Natural killer cell (primary cell): ENCODE results near the gene SCN7A. TPM values are rescaled to one million over a fixed set of nuclear protein-coding genes. Genes with fewer than 3 reads are reported as not detected.

Source experiments
- ATAC-seq, 3 donors: fragments of 150-1000 bp in 2 of 3; fragments of 200-7000 bp in 1 of 3; cut with Tn5 transposase; 1 replicate in 1 of 3; 2 replicates in 2 of 3; pipeline ENCODE4 v1.10.0; 2021; ENCODE audit warnings: mild to moderate bottlenecking in 2 of 3, moderate library complexity in 2 of 3
- DNase-seq, 2 donors: peaks; one replicate each; pipeline versions ENCODE4 v3.0.0 to v3.0.0-alpha.2; 2013 to 2021; ENCODE audit warnings: mixed read lengths in 1 of 2
- H3K27ac ChIP-seq: one replicate; pipeline ENCODE4 v1.5.1; 2013; ENCODE audit warnings: mild to moderate bottlenecking, low read length
- H3K27me3 ChIP-seq: one replicate; pipeline ENCODE4 v1.6.1; 2013; ENCODE audit warnings: low read length; ENCODE audit not compliant: control insufficient read depth, insufficient read depth
- H3K36me3 ChIP-seq: one replicate; pipeline ENCODE4 v1.6.1; 2013; ENCODE audit warnings: low read length; ENCODE audit not compliant: control insufficient read depth, insufficient read depth
- H3K4me1 ChIP-seq: one replicate; pipeline ENCODE4 v1.6.1; 2013; ENCODE audit warnings: low read length; ENCODE audit not compliant: control insufficient read depth, insufficient read depth
- H3K4me3 ChIP-seq: one replicate; pipeline ENCODE4 v1.5.1; 2013; ENCODE audit warnings: low read length
- H3K9me3 ChIP-seq: one replicate; pipeline ENCODE4 v1.6.1; 2013; ENCODE audit warnings: low read length; ENCODE audit not compliant: control insufficient read depth, insufficient read depth
- H3K27ac Mint-ChIP-seq, 2 donors: one replicate each; pipeline ENCODE4 v1.8.0; 2022; ENCODE audit warnings: mild to moderate bottlenecking in 2 of 2, mixed read lengths in 2 of 2, moderate library complexity in 1 of 2
- H3K27me3 Mint-ChIP-seq, 2 donors: one replicate each; pipeline ENCODE4 v1.8.0; 2022; ENCODE audit warnings: low read depth in 2 of 2, mixed read lengths in 2 of 2
- H3K36me3 Mint-ChIP-seq: one replicate; pipeline ENCODE4 v1.8.0; 2022; ENCODE audit warnings: mixed read lengths
- H3K4me1 Mint-ChIP-seq, 2 donors: one replicate each; pipeline ENCODE4 v1.8.0; 2022; ENCODE audit warnings: mixed read lengths in 2 of 2
- H3K4me3 Mint-ChIP-seq: one replicate; pipeline ENCODE4 v1.8.0; 2022; ENCODE audit warnings: mild to moderate bottlenecking, moderate library complexity, mixed read lengths
- H3K9me3 Mint-ChIP-seq, 2 donors: one replicate each; pipeline ENCODE4 v1.8.0; 2022; ENCODE audit warnings: mixed read lengths in 2 of 2
- WGBS: methylation state at CpG from one replicate; pipeline ENCODE4 v1.1.7; 2013; ENCODE audit warnings: missing lambda C conversion rate; ENCODE audit not compliant: insufficient coverage; 5-methylcytosine and 5-hydroxymethylcytosine counted together
- intact Hi-C: fragments of 100-400 bp; cut with micrococcal nuclease; formaldehyde crosslinking; loops from one replicate; pipeline ENCODE4 v1.14.2; 2022
- total RNA-seq, 4 donors: library from RNA; stranded (reverse); fragments of 120-200 nt in 1 of 4; gene quantifications; one replicate each; pipeline versions ENCODE4 v1.2.3 to v1.2.4, GENCODE V29; 2013 to 2022
- TF ChIP-seq, protein P1 (sequence below): fragments of 200-600 bp; IDR thresholded peaks from one replicate; pipeline ENCODE4 v1.8.0; 2022; ENCODE audit warnings: antibody characterized with exemption

The SCN7A gene
- total RNA-seq, 3 donors from 2014 or later (not counting 1 experiment from before 2014, with no cell fraction given): not detected

DNA sequence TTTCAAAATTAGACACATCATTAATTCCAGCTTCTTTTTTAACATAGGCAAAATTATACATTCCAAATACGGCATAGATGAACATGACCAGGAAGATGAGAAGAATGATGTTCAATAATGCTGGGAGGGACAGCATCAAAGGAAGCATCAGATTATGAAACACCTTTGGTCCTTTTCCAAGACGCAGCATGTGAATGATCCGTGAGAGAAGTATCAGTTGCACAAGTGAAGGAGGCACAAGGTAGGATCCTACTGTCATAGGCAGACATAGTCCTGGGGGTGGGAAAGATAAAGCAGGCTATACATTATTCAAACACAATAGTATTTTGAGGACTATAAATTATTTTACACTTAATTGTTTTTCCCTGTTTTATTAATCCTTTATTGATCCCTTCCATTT lies 87.7 kb downstream of the SCN7A start:
- Histone ChIP-seq H3K9me3 (no peaks in the 10 kb centered on the region), H3K27ac (no peak overlapping the region), H3K4me3 (no peak overlapping the region), H3K4me1 (no peaks in the 10 kb centered on the region), H3K36me3 (no peaks in the 10 kb centered on the region), H3K27me3 (no peaks in the 10 kb centered on the region)
- ATAC-seq (no peak), DNase-seq (no peak)
- Mint-ChIP-seq H3K9me3 (peaks cover 3 to 12% of the 10 kb centered on the region in 2 donors), H3K27me3 (no peaks in the 10 kb centered on the region), H3K4me3 (no peak overlapping the region), H3K36me3 (no peaks in the 10 kb centered on the region), H3K27ac (no peak overlapping the region), H3K4me1 (no peaks in the 10 kb centered on the region)
- 88% methylated on average over 3 of the region's 3 CpGs for WGBS
- TF ChIP-seq, protein P1, sequence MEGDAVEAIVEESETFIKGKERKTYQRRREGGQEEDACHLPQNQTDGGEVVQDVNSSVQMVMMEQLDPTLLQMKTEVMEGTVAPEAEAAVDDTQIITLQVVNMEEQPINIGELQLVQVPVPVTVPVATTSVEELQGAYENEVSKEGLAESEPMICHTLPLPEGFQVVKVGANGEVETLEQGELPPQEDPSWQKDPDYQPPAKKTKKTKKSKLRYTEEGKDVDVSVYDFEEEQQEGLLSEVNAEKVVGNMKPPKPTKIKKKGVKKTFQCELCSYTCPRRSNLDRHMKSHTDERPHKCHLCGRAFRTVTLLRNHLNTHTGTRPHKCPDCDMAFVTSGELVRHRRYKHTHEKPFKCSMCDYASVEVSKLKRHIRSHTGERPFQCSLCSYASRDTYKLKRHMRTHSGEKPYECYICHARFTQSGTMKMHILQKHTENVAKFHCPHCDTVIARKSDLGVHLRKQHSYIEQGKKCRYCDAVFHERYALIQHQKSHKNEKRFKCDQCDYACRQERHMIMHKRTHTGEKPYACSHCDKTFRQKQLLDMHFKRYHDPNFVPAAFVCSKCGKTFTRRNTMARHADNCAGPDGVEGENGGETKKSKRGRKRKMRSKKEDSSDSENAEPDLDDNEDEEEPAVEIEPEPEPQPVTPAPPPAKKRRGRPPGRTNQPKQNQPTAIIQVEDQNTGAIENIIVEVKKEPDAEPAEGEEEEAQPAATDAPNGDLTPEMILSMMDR: no peak
- intact Hi-C loops: no loop called here

DNA sequence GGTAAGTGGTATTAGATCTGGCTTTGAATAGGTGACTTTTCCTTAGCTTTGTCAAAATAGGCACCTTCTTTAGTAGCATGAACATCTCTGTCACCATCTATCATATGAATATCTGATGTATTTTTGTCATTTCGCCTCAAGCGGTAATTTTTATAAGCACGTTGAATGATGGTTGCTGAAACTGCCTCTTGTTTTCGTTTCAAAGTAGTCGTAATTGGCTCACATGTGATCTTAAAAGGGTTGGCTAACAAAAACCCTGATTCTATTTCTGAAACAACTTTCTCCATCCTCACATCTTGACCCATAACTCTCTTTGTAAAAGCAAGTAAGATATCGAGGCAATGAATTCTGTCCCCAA lies 88.5 kb downstream of the SCN7A start:
- no peak for ATAC-seq
- Mint-ChIP-seq H3K27me3 (no peaks in the 10 kb centered on the region), H3K4me1 (no peaks in the 10 kb centered on the region), H3K36me3 (no peaks in the 10 kb centered on the region), H3K9me3 (peaks cover 3 to 12% of the 10 kb centered on the region in 2 donors), H3K4me3 (no peak overlapping the region), H3K27ac (no peak overlapping the region)
- no peaks in the 10 kb centered on the region for H3K9me3 ChIP-seq
- WGBS: 96% methylated on average over 6 of the region's 6 CpGs
- no peak for DNase-seq
- H3K36me3 ChIP-seq: no peaks in the 10 kb centered on the region
- no peak overlapping the region for H3K27ac ChIP-seq
- intact Hi-C loops: no loop called here
- TF ChIP-seq, protein P1: no peak
- no peaks in the 10 kb centered on the region for H3K27me3 ChIP-seq
- no peak overlapping the region for H3K4me3 ChIP-seq
- H3K4me1 ChIP-seq: no peaks in the 10 kb centered on the region

DNA sequence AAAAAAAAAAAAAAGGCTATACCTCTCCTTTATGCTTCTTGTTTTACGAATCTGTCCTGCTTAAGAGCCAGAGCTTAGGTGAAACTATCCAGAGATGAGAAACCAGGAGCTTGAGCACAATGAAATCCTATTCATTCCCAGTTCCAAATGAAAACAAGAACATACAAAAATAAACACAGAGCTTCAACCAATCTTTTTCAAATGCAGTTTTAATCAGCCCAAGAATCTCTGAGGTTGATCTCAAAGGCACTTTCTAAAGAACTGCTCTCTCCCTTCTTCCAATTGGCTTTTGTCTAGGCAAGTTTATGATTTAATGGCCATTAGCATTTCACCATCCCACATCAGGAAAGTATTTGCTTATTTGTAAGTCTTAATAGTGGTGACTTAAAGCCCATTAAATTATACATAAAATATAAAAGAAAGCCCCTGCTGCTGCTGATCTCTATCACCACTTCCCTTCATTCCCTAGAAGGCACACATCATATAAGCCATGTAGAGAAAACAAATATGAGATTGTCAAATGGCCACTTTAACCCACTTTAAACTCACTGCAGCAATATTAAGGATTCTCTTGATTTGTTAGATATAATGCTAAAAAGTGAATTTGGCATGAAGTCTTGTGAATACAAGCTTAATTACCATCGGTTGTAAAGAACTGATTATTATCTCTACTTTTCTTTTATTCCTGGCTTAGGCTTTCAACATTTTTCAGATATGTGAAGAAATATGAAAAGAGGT lies 89.0 kb downstream of the SCN7A start:
- DNase-seq: no peak
- no peak overlapping the region for H3K27ac ChIP-seq
- H3K36me3 ChIP-seq: no peaks in the 10 kb centered on the region
- Mint-ChIP-seq H3K4me3 (no peak overlapping the region), H3K4me1 (no peaks in the 10 kb centered on the region), H3K9me3 (peaks cover 3 to 12% of the 10 kb centered on the region in 2 donors), H3K27me3 (no peaks in the 10 kb centered on the region), H3K27ac (no peak overlapping the region), H3K36me3 (no peaks in the 10 kb centered on the region)
- TF ChIP-seq, protein P1: no peak
- ATAC-seq: no peak
- 64% methylated on average over 1 of the region's 2 CpGs for WGBS
- H3K9me3 ChIP-seq: no peaks in the 10 kb centered on the region
- no peaks in the 10 kb centered on the region for H3K4me1 ChIP-seq
- no peaks in the 10 kb centered on the region for H3K27me3 ChIP-seq
- intact Hi-C loops: no loop called here
- no peak overlapping the region for H3K4me3 ChIP-seq

DNA sequence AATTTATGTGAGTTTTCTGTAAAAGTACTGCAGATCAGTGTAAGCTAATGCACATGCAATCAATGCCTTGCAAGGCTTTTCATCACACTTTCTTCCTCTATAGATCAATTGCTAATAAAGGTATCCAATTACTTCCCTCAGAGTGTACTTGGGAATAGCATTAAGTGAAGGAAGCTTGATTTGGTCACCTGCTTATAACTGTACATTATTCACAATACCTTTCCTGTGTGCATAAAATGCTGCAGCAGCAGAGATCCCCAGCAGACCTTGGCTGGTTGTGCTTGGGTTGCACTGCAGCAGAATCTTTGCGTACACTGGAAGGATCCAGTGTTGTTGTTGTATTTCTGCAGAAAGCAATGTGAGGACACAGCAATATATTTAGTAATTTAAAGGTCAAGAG lies 99.8 kb downstream of the SCN7A start:
- Histone ChIP-seq H3K27ac (no peak overlapping the region), H3K36me3 (no peaks in the 10 kb centered on the region), H3K4me1 (no peaks in the 10 kb centered on the region), H3K4me3 (no peak overlapping the region), H3K27me3 (no peaks in the 10 kb centered on the region), H3K9me3 (no peaks in the 10 kb centered on the region)
- intact Hi-C loops: no loop called here
- DNase-seq: no peak
- Mint-ChIP-seq H3K4me1 (no peaks in the 10 kb centered on the region), H3K27me3 (no peaks in the 10 kb centered on the region), H3K9me3 (peaks cover 4 to 7% of the 10 kb centered on the region in 2 donors), H3K27ac (no peak overlapping the region), H3K36me3 (no peaks in the 10 kb centered on the region), H3K4me3 (no peak overlapping the region)
- TF ChIP-seq, protein P1: no peak
- 83% methylated on average over 1 of the region's 1 CpG for WGBS
- no peak for ATAC-seq
